Muscle layer of duodenum (tissue), 2 donors: Measurements from ENCODE around the gene GPX5.
"Not testable (repeated sequence)": the region's sequence is repeated elsewhere in the genome, so short reads cannot be mapped to it uniquely, and the experiment has no call there.

Experiments
- H3K27ac ChIP-seq: one replicate; pipeline ENCODE4 v1.7.0; 2013; ENCODE audit warnings: mild to moderate bottlenecking, low read length
- H3K27me3 ChIP-seq: one replicate; pipeline ENCODE4 v1.7.0; 2013; ENCODE audit warnings: low read depth, mild to moderate bottlenecking, control low read depth, low read length
- H3K36me3 ChIP-seq, 2 donors: one replicate each; pipeline ENCODE4 v1.7.0; 2013; ENCODE audit warnings: low read length in 2 of 2, control low read depth in 1 of 2, mild to moderate bottlenecking in 1 of 2; ENCODE audit not compliant: insufficient read depth in 2 of 2, control insufficient read depth in 1 of 2
- H3K4me1 ChIP-seq, 2 donors: one replicate each; pipeline ENCODE4 v1.7.0; 2013; ENCODE audit warnings: low read length in 2 of 2, mild to moderate bottlenecking in 2 of 2, control low read depth in 1 of 2, moderate library complexity in 1 of 2; ENCODE audit not compliant: insufficient read depth in 2 of 2, control insufficient read depth in 1 of 2
- H3K4me3 ChIP-seq, 2 donors: one replicate each; pipeline ENCODE4 v1.7.0; 2013; ENCODE audit warnings: low read length in 2 of 2, low read depth in 1 of 2, mild to moderate bottlenecking in 1 of 2
- H3K9me3 ChIP-seq, 2 donors: one replicate each; pipeline ENCODE4 v1.7.0; 2013; ENCODE audit warnings: low read length in 2 of 2, control low read depth in 1 of 2, mild to moderate bottlenecking in 1 of 2; ENCODE audit not compliant: control insufficient read depth in 1 of 2
- donor health status: healthy.

Gene GPX5

DNA sequence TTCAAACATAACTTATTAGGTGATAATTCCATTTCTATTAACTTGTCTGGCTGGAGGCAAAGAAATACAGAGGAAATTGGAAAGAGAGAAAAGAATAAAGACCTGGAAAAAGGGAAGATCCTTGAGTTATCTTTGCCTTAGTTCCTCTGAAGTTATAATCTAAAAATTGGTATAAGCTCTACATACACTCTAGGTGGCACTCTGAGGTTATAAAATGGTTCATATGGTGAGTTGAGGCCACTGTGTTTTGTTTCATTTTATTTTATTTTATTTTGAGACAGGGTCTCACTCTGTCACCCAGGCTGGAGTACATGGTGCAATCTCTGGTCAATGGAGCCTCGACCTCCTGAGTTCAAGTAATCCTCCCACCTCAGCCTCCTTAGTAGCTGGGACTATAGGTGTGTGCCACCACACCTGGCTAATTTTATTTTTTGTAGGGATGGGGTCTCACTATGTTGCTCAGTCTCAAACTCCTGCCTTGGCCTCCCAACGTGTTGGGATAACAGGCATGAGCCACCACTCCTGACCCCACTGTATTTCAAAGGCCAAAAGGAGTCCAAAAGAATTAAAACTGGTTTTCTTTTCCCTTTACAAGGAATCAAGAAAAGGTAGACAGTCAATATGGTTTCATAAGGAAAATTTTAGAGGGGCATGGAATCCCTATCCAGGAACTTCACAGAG, 29.4 kb upstream of the GPX5 start:
- Histone ChIP-seq H3K4me1 (no peaks in the 10 kb centered on the region), H3K4me3 (no peak overlapping the region), H3K27ac (no peak overlapping the region), H3K27me3 (peaks cover 4% of the 10 kb centered on the region), H3K36me3 (no peaks in the 10 kb centered on the region), H3K9me3 (no peaks in the 10 kb centered on the region)

DNA sequence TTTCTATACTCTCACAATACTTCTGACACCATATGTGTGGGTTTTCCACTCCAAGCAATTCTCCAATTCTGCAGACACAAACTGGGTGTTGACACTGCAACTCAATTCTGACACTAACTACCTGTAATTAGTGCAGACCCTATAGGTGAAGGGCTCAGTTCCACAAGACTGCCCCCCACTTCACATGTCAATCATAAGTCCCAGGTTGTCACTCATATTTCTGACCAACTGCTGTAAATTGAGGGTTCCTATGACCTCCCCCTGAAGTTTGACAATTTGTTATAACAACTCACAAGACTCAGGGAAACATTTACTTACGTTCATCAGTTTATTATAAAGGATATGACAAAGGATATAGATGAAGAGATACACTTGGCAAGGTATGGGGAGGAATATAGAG, 28.4 kb upstream of the GPX5 start:
- no peaks in the 10 kb centered on the region for H3K9me3 ChIP-seq
- H3K4me1 ChIP-seq: no peaks in the 10 kb centered on the region
- H3K27me3 ChIP-seq: peaks cover 4% of the 10 kb centered on the region
- no peak overlapping the region for H3K27ac ChIP-seq
- H3K36me3 ChIP-seq: no peaks in the 10 kb centered on the region
- no peak overlapping the region for H3K4me3 ChIP-seq

DNA sequence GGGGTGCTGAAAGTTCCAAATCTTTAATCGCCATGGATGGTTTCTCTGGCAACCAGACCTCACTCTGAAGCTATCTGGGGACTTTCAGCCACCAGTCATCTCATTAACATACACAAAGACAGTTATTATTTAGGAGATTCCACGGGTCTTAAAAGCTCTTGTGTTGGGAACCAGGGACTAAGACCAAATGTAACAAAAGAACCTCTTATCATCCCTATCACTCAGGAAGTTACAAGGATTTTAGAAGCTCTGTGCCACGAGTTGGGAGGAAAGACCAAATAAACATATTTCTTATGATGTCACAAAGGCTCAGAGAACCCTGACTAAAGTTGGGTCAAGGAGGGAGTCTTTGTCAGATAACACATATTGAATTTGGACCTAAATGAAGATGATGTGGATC, 27.8 kb upstream of the GPX5 start:
- Histone ChIP-seq H3K4me3 (no peak overlapping the region), H3K27me3 (peaks cover 4% of the 10 kb centered on the region), H3K4me1 (no peaks in the 10 kb centered on the region), H3K36me3 (no peaks in the 10 kb centered on the region), H3K9me3 (no peaks in the 10 kb centered on the region), H3K27ac (no peak overlapping the region)

DNA sequence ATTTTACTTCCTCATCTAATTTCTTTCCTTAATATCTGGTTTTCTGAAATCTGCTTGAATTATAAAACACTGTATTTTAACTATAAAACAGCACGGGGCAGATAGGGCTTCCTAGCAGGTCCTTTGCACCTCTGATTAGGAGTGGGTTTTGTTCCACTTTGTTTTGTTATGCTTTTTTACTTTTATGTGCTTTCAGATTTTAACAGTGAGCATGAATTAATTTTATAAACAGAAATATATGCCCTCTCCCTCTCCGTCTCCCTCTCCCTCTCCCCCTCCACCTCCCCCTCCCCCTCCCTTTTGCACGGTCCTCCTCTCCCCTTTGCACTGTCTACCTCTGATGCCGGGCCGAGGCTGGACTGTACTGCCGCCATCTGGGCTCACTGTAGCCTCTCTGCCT, 24.4 kb upstream of the GPX5 start:
- H3K36me3 ChIP-seq: no peaks in the 10 kb centered on the region
- no peak overlapping the region for H3K27ac ChIP-seq
- H3K4me1 ChIP-seq: no peaks in the 10 kb centered on the region
- no peaks in the 10 kb centered on the region for H3K9me3 ChIP-seq
- no peak overlapping the region for H3K4me3 ChIP-seq
- H3K27me3 ChIP-seq: no peaks in the 10 kb centered on the region

DNA sequence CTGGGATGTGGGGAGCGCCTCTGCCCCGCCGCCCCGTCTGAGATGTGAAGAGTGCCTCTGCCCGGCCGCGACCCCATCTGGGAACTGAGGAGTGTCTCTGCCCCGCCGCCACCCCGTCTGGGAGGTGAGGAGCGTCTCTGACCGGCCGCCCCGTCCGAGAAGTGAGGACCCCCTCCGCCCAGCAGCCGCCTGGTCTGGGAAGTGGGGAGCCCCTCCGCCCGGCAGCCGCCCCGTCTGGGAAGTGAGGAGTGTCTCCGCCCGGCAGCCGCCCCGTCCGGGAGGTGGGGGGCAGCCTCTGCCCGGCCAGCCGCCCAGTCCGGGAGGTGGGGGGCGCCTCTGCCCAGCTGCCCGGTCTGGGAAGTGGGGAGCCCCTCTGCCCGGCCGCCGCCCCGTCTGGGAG, 23.5 kb upstream of the GPX5 start:
- H3K9me3 ChIP-seq, H3K4me3 ChIP-seq, H3K27me3 ChIP-seq, H3K4me1 ChIP-seq, H3K27ac ChIP-seq, H3K36me3 ChIP-seq: not testable (repeated sequence)

DNA sequence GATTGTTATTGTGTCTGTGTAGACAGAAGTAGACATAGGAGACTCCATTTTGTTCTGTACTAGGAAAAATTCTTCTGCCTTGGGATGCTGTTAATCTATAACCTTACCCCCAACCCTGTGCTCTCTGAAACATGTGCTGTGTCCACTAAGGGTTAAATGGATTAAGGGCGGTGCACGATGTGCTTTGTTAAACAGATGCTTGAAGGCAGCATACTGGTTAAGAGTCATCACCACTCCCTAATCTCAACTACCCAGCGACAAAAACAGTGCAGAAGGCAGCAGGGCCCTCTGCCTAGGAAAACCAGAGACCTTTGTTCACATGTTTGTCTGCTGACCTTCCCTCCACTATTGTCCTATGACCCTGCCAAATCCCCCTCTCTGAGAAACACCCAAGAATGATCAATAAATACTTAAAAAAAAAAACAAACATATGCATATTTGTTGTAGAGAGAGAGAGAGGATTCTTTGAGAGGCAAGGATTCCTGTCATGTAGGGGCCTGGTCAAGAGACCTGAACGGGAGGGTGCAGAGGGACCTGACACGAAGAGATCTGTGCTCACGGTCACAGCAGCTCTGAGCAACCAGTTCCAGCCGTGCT, 22.9 kb upstream of the GPX5 start:
- H3K27ac ChIP-seq, H3K36me3 ChIP-seq, H3K4me3 ChIP-seq, H3K27me3 ChIP-seq, H3K9me3 ChIP-seq, H3K4me1 ChIP-seq: not testable (repeated sequence)

DNA sequence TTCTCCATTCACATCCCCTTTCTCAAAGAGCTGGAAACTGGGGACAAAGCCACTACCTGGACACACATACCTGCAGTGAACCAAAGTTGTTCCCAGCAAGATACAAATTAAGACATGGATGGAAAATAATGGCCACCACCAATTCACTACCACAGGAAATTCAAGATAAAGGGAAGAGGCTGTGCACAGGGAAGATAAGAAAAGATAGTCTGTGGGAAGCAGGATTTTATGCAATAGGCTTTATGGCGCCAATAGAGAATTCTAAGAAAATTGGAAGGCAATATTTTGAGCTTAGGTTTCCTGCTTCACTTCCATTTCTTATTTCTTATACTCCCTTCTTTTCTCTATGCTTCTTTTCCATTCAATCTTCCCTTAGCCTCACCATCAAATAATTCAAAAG, 19.9 kb upstream of the GPX5 start:
- H3K9me3 ChIP-seq: no peaks in the 10 kb centered on the region
- H3K4me3 ChIP-seq: no peak overlapping the region
- no peaks in the 10 kb centered on the region for H3K36me3 ChIP-seq
- H3K4me1 ChIP-seq: no peaks in the 10 kb centered on the region
- H3K27me3 ChIP-seq: no peaks in the 10 kb centered on the region
- H3K27ac ChIP-seq: no peak overlapping the region

DNA sequence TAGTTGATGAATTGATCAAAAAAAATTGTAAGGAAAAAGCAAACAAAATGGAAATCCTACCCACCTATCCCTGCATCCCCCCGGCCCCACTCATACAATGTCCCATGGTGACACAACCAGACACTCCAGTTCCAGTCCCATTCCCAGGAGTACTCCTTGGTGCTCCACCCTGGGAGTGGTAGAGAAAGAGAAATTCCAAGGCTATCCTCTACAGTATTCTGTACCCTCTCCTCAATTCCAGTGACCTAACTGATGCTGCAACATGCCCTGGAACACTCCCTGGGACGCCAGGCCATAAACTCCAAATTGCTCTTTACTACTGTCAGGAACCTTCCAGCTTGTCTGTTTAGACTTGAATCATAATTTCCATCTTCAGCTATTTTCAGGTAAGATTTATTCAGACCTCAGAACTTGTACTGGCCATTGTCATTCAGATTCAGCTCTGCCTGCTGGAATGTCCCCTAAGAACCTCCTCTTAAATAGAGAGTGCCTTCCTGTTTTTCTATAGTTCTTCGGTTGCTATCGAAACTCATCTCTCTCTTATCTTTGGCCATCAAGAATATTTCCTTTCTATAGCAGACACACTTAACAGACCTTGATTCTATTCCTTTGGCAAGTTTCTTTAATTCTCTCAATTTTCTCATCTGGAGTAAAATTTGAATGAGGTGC, 18.7 kb upstream of the GPX5 start:
- Histone ChIP-seq H3K9me3 (no peaks in the 10 kb centered on the region), H3K4me1 (no peaks in the 10 kb centered on the region), H3K36me3 (no peaks in the 10 kb centered on the region), H3K4me3 (no peak overlapping the region), H3K27me3 (no peaks in the 10 kb centered on the region), H3K27ac (no peak overlapping the region)

DNA sequence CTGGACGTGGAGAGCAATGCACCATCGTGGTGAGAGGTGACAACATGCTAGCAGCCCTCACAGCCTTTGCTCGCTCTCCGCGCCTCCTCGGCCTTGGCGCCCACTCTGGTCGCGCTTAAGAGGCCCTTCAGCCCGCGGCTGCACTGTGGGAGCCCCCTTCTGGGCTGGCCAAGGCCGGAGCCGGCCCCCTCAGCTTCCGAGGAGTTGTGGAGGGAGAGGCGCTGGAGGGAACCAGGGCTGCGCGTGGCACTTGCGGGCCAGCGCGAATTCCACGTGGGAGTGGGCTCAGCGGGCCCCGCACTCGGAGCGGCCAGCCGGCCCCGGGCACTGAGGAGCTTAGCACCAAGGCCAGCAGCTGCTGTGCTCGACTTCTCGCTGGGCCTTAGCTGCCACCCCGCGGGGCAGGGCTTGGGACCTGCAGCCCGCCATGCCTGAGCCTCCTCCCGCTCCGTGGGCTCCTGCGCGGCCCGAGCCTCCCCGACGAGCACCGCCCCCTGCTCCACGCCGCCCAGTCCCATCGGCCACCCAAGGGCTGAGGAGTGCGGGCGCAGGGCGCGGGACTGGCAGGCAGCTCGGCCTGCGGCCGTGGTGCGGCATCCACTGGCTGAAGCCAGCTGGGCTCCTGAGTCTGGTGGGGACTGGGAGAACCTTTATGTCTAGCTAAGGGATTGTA, 13.9 kb upstream of the GPX5 start:
- no peak overlapping the region for H3K4me3 ChIP-seq
- no peak overlapping the region for H3K27ac ChIP-seq
- H3K27me3 ChIP-seq: no peaks in the 10 kb centered on the region

DNA sequence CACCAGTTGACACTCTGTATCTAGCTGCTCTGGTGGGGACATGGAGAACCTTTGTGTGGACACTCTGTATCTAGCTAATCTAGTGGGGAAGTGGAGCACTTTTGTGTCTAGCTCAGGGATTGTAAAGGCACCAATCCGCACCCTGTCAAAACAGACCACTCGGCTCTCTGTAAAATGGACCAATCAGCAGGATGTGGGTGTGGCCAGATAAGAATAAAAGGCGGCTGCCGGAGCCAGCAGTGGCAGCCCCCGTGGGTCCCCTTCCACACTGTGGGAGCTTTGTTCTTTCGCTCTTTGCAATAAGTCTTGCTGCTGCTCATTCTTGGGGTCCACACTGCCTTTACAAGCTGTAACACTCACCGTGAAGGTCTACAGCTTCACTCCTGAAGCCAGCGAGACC, 13.3 kb upstream of the GPX5 start:
- H3K27ac ChIP-seq, H3K27me3 ChIP-seq, H3K9me3 ChIP-seq, H3K36me3 ChIP-seq, H3K4me3 ChIP-seq, H3K4me1 ChIP-seq: not testable (repeated sequence)

More for the DNA sequence above, 13.9 kb upstream of the GPX5 start:
- no peaks in the 10 kb centered on the region for H3K4me1 ChIP-seq
- no peaks in the 10 kb centered on the region for H3K36me3 ChIP-seq
- no peaks in the 10 kb centered on the region for H3K9me3 ChIP-seq

DNA sequence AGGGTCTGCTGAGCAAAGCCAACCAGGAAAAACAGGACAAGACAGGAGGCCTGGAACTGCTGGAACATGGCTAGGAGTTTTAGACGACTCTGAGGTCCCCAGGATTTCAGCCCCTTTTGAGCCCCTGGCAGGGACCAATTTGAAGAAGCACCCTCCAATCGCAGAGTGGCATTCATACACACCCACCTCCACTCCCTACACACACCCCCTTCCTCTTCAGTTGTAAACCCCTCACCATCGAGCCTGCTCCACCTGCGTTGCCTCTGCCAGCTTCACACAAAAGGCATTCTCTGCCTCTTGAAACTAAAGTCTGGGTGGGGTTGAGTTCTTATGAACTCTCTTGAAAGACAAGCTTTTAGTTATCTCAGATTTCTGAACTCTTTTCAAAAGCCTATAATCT, 10.0 kb upstream of the GPX5 start, which contains the start of gene GPX6:
TSS of gene GPX6 (minus strand) at position 118 of the 400 bp plus-strand sequence. CDS start at position 68, 50 bp downstream.
- H3K27ac ChIP-seq: no peak within 1 kb of the TSS
- H3K4me3 ChIP-seq: no peak within 1 kb of the TSS
- H3K9me3 ChIP-seq: no peaks in the 10 kb centered on the region
- H3K4me1 ChIP-seq: no peaks in the 10 kb centered on the region
- H3K27me3 ChIP-seq: no peaks in the 10 kb centered on the region
- no peaks in the 10 kb centered on the region for H3K36me3 ChIP-seq
